GM19193 (cell line): ENCODE results near the gene PLAAT3.

Experiments used
- POLR2A ChIP-seq: IDR thresholded peaks from 4 replicates; pipeline ENCODE4 v1.6.1; 2011; ENCODE audit not compliant: insufficient read depth, insufficient read length; ENCODE audit errors: extremely low read depth

Gene PLAAT3

DNA sequence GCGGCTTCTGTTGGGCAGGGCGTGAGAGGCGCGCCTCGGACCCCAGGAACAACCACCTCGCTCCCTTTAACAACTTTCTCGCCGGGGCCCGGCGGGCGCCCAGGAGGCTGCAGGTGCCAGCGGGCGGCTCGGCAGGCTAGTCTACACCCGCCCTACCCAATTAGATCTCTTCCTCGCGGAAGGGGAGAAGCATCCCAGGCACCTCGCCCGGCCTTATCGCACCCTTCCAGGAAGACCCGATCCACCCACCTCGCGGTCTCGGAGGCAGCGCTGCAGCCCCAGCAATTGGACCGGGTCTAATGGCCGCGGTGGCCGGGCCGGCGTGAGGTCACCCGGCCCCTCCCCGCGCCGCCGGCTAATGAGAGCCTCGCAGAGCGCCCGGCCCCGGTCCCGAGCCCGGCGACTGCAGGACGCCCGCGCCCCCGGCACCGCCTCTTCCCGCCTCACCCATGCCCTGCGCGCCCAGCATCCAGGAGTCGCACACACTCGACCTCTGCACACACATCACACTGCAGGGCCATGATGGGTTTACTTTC is at the start of gene PLAAT3:
PLAAT3 (minus strand) TSS at position 298 of the 536 bp plus-strand sequence. CDS start 419 bp downstream, outside the sequence.
- no peak for TF ChIP-seq POLR2A

DNA sequence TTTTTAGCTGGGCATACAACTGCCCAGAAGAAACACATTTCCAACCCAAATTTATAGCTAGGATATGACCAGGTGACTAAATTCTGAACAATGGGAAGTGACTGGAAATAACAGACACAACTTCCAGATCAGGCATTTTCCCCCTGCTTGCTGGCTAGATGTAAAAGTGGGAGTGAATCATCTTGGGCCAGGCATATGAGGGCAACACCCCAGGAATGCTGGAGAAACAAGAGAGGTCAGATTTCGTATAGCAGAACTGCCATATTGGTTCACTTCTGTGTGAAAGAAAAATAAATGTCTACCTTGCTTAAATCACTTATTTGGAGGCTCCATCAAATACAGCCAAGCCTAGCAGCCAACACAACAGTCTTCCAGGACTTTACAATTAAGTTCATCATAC is 49.6 kb upstream of the PLAAT3 start:
- TF ChIP-seq POLR2A, result no peak

DNA sequence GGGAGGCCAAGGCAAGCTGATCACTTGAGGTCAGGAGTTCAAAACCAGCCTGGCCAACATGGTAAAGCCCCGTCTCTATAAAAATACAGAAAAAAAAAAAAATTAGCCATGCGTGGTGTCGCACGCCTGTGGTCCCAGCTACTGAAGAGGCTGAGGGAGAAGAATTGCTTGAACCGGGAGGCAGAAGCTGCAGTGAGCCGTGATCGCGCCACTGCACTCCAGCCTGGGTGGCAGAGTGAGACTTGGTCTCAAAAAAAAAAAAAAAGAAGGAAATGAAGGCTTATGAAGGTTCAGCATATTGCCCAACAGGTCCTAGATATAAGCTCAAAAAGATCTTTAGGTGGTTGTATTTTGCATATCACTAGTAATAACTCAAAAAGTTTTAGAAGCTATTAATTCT is 46.7 kb upstream of the PLAAT3 start:
- no peak for TF ChIP-seq POLR2A

DNA sequence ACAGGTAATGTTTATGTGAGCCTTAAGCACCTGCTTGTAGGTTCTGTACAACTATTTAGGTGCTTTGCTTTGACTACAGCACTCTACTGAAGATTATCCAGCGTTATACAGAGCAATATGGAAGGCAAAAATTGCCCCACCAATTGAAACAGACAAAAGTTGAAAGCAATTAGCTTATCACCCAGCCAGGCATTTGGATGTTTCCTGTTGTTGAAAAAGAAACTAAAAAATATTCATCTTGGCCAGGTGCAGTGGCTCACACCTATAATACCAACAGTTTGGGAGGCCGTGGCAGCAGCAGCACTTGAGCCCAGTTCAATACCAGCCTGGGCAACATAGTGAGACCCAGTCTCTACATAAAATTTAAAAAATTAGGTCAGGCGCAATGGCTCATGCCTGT is 38.4 kb upstream of the PLAAT3 start:
- no peak for TF ChIP-seq POLR2A

DNA sequence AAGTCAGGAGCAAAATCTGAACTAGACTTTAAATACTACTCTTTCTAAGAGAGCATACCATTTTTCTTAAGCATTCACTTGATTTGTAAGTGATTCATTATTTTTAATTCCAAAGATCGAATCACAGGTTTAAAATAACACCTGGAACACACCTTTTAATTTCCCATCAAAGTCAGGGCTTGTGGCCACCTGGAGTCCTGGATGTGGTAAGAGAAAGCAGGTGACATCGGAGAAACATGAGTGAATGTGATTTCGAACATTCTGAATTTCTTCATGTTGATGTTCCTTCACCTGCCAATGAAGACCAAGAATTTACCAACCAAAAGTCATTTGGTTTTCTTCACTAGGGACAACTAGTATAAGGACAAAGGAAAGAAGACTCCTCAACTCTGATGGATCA is 29.0 kb upstream of the PLAAT3 start:
- no peak for TF ChIP-seq POLR2A

DNA sequence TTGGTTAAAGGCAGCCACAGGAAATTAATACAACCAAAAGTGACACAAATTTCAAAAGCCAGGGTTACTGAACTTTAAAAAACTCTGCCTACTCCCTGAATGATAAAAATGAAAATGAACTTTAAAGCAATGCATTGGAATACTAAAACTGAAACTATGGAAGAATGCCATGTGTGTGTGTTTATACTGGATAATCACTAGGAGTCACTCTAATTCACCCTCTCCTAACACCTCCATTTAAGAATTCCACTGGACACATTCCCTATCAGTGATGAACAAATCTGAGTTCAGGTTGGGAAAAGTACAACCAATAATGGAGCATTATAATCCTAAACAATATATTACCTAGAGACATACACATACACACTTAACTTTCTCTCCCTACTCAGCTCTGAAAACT is 27.5 kb upstream of the PLAAT3 start:
- TF ChIP-seq POLR2A, result no peak

DNA sequence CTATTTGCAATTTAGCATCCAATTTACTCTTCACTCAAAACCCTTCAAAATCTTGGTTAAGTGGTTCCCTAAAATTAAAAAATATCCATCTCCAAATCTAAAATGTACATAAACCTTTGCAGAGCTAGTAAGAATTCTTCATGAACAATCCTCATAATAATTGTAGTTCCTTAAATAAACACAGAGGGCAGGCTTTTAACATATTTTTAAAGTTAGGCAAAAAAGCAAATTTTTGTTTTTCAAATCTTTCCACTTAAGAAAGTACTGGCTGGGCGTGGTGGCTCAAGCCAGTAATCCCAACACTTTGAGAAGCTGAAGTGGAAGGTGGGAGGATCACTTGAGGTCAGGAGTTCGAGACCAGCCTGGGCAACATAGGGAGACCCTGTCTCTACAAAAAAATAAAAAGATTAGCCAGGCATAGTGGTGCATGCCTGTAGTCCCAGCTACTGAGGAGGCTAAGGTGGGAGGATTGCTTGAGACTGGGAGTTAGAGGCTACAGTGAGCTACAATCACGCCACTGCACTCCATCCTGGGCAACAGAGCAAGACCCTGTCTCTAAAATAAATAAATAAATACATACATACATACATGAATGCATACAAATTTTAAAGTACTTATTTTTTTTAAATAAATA is 25.1 kb upstream of the PLAAT3 start:
- no peak for TF ChIP-seq POLR2A

DNA sequence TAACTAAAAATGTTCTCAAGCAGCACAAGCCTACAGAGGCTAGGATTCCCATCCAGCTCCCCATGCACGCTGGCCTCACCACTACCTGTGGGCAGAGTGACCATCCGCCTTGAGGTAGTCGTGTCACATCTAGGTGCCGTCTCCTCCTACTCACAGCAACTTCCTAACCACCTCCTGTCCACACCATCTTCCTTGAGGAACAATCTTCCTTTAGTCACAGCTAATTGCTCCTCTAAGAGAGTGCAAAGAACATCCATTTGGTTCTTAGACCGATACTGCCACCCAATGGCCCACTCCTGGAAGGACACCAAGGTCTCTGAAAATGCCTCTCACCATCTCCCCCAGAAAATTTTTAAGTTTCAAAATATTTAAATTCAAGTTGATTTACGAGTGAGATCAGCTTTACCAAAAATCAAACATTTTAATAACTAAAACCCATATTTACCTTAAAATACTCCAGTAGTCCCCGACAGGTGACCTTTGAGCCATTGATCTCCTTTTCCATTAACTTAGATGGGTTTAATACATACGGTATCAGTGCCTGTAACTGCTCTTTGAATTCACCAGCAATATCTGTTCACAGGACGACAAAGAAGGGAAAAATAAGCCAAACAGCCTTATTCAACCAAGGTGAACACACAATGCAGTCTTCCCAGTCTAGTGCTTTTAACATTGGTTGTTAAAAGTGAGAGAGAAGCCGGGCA is 21.7 kb upstream of the PLAAT3 start:
- no peak for TF ChIP-seq POLR2A

DNA sequence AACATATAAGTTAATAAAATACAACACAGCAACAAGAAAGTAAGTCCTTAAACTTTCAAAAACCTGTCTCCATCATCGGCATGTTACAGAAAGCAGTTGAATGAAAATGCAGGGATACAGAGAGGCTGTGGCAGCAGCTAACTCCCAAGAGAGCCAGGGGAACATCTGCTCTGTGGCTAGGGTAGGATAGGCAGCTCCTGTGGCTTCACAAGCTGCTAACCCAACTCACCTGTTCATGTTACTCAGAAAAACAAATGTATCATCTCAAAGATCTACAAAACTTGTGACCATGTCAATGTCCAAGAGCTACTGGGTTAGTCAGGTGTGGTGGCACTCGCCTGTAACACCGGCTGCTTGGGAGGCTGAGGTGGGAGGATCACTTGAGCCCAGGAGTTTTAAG is 15.2 kb upstream of the PLAAT3 start:
- no peak for TF ChIP-seq POLR2A

DNA sequence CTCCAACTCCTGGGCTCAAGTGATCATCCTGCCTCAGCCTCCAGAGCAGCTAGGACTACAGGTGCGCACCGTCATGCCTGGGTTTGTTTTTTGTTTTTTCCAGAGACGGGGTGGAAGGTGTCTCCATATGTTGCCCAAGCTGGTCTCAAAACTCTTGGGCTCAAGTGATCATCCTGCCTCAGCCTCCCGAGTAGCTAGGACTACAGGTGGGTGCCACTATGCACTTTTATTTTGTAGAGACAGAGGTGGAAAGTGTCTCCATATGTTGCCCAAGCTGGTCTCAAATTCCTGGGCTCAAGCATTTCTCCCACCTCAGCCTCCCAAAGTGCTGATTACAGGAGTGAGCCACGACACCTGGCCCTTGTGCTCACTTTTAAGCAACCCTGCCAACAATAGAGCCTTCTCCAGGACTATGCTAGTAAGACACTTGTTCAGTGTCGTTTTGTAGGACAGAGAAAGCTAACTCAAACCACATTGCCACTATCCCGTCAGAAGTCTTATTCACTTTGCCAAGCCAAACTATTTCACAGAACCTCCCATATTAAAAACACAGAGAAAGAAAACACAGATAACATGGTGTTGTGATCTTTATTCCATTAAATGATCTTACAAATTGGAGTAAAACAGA is 9.4 kb upstream of the PLAAT3 start:
- no peak for TF ChIP-seq POLR2A

DNA sequence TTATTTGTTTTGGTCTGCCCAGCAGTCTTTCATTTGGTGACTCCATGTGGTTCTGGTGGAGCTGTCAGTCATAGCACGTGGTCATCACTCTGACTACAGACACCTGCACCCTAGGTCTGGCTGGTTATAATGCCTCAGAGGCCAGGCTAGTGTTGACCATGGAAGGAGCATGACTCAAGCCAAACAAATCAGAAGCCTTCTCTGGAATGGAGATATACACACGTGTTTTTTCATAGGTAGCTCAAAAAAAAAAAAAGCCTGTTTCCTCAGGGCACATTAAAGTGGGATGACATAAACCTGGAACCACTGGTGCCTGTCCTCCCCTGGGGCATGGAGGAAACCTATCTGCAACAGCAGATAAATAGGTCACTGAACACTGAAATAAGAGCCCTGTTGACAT is 8.1 kb upstream of the PLAAT3 start:
- no peak for TF ChIP-seq POLR2A

DNA sequence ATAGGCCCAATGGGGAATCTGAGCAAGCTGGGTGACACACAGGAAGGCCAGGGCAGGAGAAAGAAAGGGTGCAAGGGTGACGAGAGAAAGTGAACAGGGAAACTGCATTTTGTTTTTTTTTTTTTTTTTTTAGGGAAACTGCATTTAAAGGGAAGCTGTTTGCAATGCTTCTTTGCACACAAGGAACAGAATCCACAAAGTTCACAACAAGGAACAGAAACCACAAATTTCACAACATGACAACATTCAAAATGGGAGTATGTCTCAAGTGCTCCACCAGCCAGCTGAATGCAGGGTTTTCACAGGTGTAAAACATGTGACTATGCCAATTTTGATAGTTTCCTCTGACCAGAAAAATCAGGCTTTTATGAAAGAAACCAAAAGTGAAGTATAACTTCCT is 6.8 kb upstream of the PLAAT3 start:
- TF ChIP-seq POLR2A, result no peak

DNA sequence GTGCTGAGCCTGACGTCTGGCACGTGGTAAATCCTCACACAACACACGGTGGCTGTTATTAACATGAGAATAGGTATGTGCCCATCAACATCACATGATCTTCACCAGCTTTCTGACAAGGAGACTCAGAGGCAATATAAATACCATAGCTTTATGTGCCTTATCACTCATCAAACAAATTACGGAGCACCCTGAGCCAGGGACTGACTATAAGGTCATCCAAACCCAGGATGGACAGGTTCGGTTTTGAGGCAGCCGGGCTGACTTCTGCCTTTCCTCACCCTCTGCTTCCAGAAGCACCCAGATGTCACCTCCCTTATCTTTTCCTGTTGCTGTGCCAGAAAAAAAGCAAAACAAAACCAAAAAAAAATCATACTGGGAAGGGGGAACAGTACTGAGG is 5.7 kb upstream of the PLAAT3 start:
- no peak for TF ChIP-seq POLR2A

DNA sequence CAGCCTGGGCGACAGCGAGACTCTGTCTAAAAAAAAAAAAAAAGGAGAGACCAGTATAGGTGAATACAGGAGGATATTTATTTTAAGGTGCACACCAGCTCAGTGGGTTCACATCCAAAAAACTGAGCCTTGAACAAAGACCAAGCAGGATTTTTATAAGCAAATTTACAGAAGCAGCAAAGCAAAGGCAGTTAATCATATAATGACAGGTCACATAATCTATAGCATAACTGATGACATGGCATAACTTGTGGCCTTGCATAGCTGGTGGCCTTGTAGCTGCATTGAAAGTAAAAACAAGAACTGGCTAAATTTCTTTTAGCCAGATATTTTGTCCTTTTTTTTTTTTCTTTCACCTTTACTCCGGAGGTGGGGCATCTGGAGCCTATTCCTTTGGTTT is 2.7 kb upstream of the PLAAT3 start:
- TF ChIP-seq POLR2A, result no peak

DNA sequence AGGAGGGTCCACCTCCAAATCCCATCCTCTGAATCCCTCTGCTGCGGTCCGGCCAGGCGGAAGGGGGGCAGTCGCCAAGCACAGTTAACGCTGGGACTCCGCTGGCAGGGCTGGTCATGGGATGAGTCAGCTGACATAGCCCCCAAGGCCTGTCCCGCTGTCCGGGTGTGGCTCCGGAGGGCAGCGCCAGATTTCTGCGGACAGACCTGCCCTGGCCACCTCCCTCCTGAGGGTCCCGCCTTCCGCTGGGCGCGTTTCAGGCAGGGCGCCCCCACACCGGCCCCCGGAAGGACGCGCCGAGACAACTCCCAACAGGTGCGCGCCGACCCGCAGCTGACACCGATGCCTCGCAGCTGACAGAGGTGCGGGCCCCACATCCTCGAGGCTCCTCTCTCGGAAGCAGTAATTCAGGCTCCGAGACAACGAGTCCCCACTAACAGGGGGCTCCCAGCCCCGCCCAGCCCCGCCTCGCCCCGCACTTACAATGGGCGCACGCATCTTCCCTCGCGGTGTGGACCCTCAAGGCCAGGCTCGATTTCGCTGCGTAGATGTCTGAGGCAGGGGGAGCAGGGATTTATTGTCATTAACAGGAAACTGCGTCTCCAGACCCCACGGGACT is 607 bp downstream of the PLAAT3 start:
- TF ChIP-seq POLR2A, result no peak
